GM18861 (cell line): ENCODE measurements around the gene EVPL.
"Not testable (repeated sequence)": the region's sequence is repeated elsewhere in the genome, so short reads cannot be mapped to it uniquely, and the experiment has no call there.

Source experiments
- ATAC-seq: cut with Tn5 transposase; IDR thresholded peaks from one replicate; pipeline ENCODE4 v1.9.1; 2021; ENCODE audit not compliant: unreplicated experiment

EVPL gene

GRCh38 chr17:75969044-75969443 lies 58.1 kb downstream of the EVPL start:
- ATAC-seq = not testable (repeated sequence)

- ATAC-seq = no peak
Observed at GRCh38 chr17:75965468-75965867, 61.6 kb downstream of the EVPL start.

GRCh38 chr17:75959839-75960511 lies 67.1 kb downstream of the EVPL start:
- ATAC-seq = no peak

- ATAC-seq = no peak
Observed at GRCh38 chr17:75959051-75959838, 67.9 kb downstream of the EVPL start.
